GM18867 (cell line): ENCODE measurements around the gene ERCC8.
"Not testable (repeated sequence)": the region's sequence is repeated elsewhere in the genome, so short reads cannot be mapped to it uniquely, and the experiment has no call there.

Experiments
- ATAC-seq: cut with Tn5 transposase; IDR thresholded peaks from one replicate; pipeline ENCODE4 v1.9.1; 2021; ENCODE audit warnings: mild to moderate bottlenecking, moderate library complexity; ENCODE audit not compliant: unreplicated experiment

The ERCC8 gene, protein sequence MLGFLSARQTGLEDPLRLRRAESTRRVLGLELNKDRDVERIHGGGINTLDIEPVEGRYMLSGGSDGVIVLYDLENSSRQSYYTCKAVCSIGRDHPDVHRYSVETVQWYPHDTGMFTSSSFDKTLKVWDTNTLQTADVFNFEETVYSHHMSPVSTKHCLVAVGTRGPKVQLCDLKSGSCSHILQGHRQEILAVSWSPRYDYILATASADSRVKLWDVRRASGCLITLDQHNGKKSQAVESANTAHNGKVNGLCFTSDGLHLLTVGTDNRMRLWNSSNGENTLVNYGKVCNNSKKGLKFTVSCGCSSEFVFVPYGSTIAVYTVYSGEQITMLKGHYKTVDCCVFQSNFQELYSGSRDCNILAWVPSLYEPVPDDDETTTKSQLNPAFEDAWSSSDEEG

DNA sequence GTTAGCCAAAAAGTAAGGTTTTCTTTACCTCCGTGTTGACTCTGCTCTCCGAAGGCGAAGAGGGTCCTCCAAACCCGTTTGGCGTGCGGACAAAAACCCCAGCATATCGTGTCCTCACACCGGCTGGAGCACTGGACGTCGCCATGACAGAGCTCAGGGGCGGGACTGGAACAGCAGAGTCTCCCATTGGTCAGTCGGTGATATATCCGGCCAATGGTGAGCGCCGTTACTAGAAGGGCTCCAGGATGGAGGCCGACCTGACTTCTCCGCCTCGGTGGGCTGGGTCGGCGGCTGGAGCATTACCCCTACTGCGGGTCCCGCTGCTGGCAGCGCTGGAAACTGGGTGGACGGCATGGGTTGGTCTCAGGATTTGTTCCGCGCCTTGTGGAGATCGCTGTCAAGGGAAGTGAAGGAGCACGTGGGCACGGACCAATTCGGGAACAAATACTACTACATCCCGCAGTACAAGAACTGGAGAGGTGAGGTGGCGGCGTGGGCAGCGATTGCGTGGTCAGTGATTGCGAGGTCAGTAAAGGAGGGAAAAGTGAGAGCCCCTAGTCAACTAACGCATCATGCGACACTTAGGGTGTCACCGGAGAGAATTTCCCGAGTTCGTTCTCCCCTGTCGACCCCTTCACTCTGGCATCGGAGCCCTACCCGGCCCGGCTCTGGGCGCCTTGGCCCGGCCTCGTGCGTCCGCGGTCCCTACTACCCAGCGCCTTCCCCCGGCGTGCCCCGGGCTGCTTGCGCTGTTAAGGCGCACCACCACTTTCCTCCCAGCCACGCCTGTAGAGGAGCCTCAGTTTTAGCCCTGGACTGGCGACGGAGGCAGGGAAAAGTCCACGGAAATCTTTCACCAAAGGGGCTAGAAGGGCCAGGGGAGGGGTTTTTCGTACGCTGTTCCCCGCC is at the start of gene ERCC8, which contains the start of gene NDUFAF2:
ERCC8 (minus strand) TSS at position 167 of the 909 bp plus-strand sequence; CDS start at position 105, 62 bp downstream.
NDUFAF2 (plus strand) TSS at position 302 of the 909 bp plus-strand sequence; CDS start at position 353, 51 bp downstream.
- ATAC-seq, result peak; percentile 100

DNA sequence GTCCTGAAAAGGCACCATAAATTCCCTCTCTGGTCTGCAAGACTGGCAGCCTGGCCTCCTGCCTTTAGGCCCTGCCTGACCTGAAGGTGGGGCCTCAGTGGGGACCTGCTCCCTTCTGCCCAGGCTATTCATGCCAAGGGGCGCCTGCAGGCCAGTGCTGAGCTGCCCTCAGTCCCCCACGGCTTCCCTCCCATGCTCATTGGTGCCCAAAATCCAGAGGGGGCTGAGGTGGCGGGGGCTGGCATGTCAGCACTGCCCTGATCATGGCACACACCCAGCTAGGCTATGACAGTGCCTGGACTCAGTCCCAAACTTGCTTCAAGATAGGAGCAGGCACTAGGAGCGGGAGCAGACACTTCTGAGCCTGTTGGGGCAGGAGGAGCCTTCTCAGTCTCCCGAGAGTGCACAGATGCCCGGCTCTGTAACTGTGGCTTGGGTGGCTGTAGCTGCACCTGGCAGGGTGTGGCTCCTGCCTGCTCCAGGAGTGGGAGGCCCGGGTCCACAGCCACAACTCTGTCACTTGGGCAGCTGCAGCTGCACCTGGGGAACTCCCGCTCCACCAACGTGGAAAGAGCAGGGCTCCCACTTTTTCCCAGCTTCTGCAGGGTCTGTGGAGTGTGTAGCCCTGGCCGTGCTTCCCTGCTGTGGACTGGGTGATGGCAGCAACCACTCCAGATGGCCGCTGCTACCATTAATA is 49.2 kb upstream of the ERCC8 start:
- no peak for ATAC-seq

DNA sequence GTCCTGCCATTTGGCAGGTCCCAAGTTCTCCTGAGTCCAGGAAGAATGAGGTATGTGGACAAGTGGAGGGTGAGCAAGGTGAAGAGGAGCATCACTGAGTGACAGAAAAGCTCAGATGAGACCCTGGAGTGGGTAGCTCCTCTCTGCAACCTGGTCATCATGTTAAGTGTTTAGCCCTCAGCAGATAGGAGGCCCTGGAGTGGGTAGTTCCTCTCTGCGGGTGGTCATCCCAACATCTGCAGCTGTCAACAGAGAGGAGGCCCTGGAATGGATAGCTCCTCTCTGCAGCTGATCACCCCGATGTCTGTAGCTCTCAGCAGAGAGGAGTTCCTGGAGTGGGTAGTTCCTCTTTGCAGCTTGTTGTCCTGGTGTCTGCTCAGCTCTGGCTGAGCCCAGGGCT is 48.6 kb upstream of the ERCC8 start:
- ATAC-seq, result no peak

DNA sequence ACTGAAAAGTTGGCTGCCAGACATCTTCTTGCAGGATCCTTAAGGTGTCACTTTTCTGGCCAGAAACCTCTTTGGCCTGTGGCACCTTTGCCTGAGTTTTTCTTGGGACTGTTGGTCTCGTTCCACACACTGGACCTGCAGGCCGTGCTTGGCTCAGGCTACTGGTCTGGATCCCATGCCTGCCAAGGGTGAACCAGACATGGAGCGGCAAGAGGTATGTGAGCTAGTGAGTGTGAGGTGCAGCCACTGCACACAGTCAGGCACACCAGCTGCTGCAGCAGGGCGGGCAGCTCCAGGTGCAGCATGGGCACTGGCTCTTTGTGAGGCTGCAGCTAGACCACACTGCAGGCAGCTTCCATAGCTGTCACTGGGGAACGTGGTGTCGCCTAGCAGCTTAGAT is 48.0 kb upstream of the ERCC8 start:
- ATAC-seq, result no peak

DNA sequence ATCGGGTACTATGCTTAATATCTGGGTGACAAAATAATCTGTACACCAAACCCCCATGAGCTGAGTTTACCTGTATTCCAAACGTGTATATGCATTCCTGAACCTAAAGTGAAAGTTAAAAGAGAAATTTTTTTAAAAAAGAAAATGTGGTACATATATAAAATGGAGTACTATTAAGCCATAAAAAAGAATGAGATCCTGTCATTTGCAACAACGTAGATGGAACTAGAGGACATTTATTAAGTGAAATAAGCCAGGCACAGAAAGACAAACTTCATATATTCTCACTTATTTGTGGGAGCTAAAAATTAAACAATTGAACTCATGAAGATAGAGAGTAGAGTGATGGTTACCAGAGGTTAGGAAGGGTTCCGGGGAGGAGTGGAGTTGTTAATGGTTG is 44.9 kb upstream of the ERCC8 start:
- no peak for ATAC-seq

DNA sequence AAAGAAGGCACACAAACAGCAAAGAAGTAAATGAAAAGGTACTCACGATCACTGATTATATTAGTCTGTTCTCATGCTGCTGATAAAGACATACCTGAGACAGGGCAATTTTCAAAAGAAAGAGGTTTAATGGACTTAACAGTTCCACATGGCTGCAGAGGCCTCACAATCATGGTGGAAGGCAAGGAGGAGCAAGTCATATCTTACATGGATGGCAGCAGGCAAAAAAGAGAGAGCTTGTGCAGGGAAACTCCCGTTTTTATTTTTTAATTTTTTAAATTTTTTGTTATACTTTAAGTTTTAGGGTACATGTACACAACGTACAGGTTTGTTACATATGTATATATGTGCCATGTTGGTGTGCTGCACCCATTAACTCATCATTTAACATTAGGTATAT is 37.3 kb upstream of the ERCC8 start:
- not testable (repeated sequence) for ATAC-seq

DNA sequence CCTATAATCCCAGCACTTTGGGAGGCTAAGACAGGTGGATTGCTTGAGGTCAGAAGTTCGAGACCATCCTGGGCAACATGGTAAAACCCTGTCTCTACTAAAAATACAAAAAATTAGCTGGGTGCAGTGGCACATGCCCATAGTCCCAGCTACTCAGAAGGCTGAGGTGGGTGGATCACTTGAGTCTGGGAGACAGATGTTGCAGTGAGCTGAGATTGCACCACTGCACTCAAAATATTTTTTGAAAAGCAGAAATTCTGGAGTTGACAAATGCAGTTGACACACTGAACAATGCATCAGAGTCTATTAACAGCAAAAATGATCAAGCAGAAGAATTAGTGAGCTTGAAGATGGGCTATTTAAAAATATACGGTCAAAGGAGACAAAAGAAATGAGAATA is 35.6 kb upstream of the ERCC8 start:
- ATAC-seq, result no peak

DNA sequence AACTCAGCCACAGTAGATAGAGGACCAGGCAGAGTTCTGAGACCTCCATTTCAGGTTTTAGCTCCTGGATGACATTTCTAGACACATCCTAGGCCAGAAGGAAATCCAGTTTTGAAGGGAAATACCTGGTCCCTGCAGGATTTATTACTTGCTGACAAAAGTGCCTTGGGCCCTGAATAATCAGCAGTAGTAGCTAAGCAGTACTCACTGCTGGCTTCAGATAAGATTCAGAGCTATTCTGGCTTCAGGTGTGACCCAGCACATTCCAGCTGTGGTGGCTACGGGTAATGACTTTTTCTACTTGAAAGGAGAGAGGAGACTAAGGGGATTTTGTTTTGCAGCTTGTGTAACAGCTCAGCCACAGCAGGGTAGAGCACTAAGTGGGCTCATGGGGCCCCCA is 34.1 kb upstream of the ERCC8 start:
- ATAC-seq, result no peak

DNA sequence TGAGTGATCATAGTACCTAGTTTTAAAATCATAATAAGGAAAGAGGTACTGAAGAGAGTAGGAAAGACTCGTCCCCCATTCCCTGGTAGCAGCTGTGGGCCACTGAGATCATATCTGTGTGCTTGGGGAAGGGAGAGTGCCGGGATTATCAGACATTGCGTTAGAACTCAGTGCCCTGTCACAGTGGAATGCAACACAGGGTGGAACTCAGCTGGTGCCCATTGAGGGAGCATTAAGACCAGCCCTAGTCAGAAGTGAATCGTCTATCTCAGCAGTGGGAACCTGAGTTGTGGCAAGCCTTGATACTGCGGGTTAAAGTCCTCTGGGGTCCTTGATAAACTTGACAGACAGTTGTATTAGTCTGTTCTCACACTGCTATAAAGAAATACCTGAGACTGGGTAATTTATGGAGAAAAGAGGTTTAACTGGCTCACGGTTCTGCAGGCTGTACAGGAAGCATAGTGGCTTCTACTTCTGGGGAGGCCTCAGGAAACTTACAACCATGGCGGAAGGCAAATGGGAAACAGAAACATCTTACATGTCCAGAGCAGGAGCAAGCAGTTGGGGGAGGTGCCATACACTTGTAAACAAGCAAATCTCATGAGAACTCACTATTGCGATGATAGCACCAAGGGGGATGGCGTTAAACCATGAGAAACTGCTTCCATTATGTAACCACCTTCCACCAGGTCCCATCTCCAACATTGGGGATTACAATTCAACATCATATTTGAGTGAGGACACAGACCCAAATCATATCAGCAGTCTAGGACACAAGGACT is 33.3 kb upstream of the ERCC8 start:
- ATAC-seq, result no peak

DNA sequence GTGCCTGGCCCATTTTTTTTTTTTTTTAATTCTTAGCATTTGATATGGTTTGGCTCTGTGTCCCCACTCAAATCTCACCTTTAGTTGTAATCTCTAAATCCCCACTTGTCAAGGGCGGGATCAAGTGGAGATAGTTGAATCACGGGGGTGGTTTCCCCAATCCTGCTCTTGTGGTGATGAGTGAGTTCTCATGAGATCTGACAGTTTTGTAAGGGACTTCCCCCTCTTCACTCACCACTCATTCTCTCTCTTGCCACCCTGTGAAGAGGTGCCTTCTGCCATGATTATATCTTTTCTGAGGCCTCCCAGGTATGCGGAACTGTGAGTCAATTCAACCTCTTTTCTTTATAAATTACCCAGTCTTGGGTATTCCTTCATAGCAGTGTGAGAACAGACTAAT is 27.4 kb upstream of the ERCC8 start:
- ATAC-seq, result no peak

DNA sequence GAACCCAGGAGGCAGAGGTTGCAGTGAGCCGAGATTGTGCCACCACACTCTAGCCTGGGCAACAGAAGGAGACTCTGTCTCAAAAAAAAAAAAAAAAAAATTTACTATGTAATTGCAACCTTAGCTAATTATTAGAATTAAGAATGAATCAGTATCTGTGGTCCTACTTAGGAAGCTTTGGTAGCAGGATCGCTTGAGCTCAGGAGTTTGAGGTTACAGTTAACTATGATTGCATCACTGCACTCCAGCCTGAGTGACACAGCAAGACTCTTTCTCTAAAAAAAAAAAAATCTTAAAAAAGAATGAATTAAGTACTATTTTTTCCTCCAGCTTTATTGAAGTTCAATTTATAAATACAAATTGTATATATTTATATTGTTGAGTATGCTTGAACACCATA is 16.8 kb upstream of the ERCC8 start:
- no peak for ATAC-seq

DNA sequence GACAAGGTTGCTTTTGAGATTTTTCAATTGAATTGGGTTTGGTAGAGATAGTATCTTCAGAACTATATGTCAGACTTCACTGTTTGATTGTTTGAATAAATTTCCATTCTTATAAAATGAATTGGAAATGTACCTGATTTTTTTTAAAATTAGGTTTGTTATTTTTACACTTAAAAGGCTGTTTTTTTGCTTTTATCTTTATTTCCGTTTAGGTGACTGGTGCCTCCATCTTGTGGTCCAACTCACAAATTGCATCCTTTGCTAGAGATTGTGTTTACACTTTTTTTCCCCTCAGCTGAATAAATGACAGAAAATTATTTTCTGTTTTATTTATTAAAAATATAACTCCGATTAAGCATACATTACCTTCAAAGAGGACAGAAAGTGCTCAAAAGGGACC is 15.7 kb upstream of the ERCC8 start:
- no peak for ATAC-seq

DNA sequence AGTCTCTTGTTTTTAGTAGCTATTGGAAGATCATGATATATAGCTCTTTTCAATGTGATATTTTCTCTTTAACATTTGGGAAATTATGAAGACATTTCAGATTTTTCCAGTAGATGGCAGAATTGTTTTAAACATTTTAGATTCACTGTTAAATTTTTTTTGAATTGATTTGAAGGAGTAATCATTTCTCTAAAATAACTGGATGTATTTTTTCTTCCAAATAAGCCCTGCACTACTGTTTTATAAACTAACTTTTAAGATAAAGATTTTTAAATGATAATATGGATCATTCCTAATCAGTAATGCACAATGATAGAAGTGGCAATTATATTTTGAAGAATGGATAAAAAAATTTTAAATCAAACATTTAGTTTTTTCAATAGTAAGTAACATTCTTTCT is 14.3 kb upstream of the ERCC8 start:
- ATAC-seq, result no peak

DNA sequence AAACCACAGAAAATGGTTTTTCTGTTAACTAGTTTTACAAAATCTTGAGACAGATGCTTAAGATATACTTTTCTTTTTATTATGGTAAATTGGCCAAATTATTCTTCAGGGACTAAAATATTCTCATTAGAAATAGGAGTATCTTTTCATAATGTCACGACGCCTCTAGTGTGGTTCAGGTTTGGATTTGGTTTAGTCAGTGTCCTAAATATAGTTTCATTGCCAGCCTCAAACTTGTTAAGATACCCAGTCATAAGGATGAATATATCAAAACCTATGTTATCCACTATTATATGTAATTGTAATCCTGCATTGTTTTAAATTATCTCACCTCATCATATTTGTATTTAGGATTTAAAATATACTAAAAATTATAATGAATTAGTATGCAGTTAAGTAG is 13.8 kb upstream of the ERCC8 start:
- ATAC-seq, result no peak

DNA sequence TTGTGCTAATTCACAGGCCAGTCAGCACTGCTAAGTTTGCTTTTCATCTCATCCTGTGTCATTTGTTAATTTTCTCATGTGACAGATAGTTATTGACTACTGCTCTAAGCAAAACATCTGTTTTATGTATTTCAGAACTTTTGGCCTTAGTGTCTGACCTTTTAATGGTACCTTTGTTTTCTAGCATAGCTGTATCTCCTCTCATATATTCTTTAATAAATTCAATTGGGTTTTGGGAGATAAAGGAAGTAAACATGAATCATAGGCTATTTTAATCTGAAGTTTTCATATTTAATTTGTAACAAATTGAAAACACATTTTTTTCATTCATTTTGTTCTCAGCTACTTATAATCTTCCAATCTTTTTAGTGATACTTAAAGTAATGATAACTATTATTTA is 13.2 kb upstream of the ERCC8 start:
- no peak for ATAC-seq

DNA sequence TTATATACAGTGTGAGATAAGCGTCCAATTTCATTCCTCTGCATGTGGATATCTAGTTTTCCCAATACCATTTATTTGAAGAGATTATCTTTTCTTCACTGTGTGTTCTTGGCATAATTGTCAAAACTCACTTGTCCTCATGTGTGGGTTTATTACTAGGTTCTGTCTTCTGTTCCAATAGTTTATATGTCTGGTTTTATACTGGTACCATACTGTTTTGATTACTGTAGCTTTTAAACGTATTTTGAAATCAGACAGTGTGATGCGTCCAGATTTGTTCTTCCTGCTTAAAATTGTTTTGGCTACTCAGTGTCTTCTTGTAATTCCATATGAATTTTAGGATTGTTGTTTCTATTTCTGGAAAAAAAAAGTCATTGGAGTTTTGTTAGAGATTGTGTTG is 10.4 kb upstream of the ERCC8 start:
- no peak for ATAC-seq

DNA sequence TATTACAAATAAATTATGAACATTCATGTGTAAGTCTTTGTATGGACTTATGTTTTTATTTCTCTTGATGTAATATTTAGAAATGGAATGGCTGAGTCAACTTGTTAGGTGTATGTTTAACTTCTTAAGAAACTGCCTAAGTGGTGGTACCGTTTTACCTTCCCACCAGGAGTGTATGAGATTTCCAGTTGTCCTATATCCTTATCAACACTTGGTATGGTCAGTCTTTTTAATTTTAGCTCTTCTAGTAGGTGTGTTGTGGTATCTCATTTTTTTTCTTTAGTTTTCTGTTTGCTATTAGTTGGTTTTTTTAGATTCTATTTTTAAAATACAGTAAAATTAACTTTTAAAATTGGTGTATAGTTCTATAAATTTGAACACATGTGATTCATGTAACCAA is 3.9 kb upstream of the ERCC8 start:
- ATAC-seq, result no peak

DNA sequence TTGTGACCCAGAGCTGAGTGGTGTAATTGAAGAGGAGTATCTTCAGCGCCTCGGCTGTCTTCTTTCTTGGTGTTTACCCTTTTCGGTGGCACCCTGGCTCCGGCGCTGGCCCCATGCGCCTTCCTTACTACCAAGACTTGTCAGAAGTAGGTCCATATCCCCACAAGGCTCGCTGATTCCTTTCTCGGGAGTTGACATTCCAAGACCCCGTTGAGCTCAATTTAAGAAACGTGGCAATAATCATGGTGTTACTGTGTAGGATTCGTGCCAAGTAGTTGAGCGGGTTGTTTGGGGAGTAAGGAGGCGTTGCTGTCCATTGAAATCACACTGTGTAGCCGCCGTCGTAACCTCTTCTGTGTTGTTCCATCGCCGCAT is 930 bp upstream of the ERCC8 start:
- ATAC-seq, result peak; percentile 15

DNA sequence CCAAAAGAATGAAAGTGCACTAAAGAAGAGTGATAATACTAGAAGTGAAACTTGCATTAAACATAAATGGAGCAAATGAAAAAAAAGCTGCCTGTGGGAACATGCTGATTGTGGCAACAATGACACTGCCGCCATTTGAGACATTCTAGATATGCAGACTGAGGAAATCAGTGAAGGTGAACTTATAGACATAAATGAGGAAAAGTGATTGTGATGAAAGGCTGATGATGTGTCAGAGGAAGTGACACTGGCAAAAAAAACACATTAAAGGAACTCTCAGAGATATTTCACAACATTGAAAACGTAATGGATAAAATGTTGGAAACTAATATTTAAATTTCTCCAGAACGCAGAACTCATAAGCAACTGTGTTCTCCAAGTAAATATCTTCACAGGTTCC is 1.2 kb downstream of the ERCC8 start:
- ATAC-seq, result no peak

DNA sequence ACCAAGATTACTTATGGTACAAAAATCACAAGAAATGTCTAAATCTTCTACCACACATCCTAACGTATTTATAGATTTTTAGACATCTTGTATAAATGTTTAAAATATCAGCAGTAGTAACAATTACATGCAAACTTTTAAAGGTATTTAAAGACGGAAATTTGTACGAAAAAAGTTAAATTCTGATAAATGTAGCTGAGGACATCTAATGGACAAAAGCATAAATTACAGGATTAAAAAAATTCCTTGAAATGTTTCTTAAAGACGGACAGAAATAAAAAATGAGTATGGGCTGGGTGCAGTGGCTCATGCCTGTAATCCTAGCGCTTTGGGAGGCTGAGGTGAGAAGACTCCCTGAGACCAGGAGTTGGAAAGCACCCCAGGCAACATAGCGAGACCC is 15.8 kb downstream of the ERCC8 start:
- ATAC-seq, result no peak

DNA sequence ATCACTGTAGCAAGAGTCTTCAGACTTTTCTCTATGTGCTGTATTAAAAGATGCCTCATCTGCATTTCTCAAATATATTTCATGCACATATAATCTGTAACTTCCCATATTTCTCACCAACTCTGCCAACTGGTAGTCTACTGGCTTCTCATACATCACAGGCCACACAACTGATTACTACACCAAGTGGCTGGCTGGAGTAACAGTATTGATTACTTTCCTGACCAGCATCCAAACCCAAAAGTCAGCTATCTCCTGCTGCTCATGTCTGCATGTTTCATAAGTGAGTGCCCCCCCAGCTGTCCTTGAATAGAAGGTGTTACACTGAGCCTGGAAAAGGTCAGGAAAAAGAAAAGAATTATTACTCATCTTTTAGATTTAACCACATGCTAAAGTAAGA is 17.4 kb downstream of the ERCC8 start:
- ATAC-seq, result no peak
